Measurements from ENCODE around the gene JPT2. TPM values are rescaled to one million over a fixed set of nuclear protein-coding genes. Genes with fewer than 3 reads are reported as not detected.

The JPT2 gene
- polyA plus RNA-seq, 10 donors: 31.0 to 53.6 (median 40.0) TPM

- no peak for DNase-seq
These were observed 4.5 kb upstream of the JPT2 start for GRCh38 chr16:1673424-1674151.

DNA sequence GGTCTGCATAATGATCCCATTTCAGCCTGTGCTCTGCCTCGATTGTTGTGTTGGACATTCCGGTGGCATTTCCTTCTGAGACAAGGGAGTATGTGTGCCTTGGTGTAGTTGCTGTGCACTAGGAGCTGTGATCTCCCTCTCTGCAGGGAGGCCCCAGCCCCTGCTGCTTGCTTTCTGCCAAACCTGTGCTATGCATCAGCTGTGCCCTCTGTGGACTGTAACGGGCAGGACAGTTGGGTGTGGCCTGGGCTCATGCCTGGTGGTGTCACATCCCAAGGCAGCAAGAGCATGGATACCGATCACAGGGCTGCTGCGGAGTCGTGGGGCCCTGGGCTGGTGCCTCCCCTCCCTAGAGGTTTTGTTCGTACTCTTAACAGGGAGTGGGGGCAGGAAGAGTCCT lies 3.8 kb upstream of the JPT2 start:
- peak in 1 of 3 donors; percentile 4 for DNase-seq

GRCh38 chr16:1674751-1675664 lies 3.1 kb upstream of the JPT2 start:
- peak in 1 of 3 donors; percentile 12 for DNase-seq

DNA sequence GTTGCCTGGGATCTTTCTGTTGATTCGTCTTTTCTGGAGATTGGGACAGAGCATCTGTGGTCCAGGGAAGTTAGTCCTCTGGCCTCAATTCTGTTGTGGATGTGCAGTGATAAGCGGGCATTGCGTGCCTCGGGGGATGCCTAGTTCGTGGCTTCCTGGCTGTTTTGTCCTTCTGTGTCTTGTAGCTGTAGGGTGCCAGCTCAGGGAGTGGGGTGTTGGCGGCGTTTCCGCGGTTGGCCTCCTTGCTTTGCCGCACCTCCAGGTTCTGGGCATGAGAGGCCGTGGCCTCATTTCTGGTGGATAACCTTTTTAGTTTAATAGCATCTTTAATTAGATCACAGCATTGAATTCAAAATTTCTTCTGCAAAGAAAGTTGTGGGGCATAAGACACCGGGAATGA lies 1.4 kb upstream of the JPT2 start:
- no peak for DNase-seq

GRCh38 chr16:1677339-1677738 lies 740 bp upstream of the JPT2 start:
- no peak for DNase-seq

GRCh38 chr16:1678500-1679098 lies 520 bp downstream of the JPT2 start:
- DNase-seq: peak in 1 of 3 donors; percentile 16

DNA sequence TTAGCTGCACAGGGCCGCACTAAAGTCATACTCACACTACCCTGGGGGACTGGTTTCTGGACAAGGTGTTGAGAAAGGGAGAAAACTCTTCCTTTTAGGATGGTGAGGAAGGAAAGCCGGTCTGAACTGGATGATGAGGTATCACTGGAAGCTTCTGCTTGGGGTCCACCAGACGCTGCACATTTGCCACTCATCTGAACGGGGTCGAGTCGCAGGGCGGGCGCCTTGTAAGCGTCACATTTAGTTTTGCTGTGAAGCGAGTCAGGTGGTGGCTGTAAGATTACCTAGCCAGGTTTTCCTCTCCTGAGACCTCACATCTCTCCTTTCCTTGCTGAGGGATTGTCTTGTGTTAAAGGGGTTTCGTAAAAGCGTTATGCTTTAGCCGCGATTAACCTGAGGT lies 2.3 kb downstream of the JPT2 start:
- DNase-seq: no peak

- DNase-seq: no peak
These were observed 3.0 kb downstream of the JPT2 start for GRCh38 chr16:1681032-1681431.

- no peak for DNase-seq
These were observed 9.6 kb downstream of the JPT2 start for GRCh38 chr16:1687427-1688316.

- DNase-seq: no peak
These were observed 10.9 kb downstream of the JPT2 start for GRCh38 chr16:1688807-1689560.

GRCh38 chr16:1689853-1690252 lies 11.8 kb downstream of the JPT2 start:
- no peak for DNase-seq

DNA sequence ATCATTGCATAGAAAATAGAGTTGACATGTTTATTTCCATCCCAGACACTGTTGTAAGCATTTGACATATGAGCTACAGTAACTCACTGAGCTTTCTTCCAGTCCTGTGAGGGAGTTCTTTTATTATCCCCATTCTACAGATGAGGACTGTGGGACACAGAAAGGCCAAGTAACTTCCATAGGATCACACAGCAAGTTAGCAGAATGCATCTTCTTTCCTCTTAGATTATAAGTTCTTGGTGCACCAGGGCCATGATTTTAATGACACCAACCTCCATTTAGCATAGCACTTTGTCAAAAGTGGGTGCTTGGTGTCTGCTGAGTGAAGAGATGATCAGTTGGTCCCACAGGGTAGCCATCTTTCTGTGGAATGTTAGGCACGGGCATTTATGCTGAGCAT lies 12.7 kb downstream of the JPT2 start:
- DNase-seq: no peak

- no peak for DNase-seq
These were observed 13.2 kb downstream of the JPT2 start for GRCh38 chr16:1691276-1691675.

- DNase-seq: no peak
These were observed 13.9 kb downstream of the JPT2 start for GRCh38 chr16:1691956-1692355.

GRCh38 chr16:1696863-1697262 lies 18.8 kb downstream of the JPT2 start:
- no peak for DNase-seq

GRCh38 chr16:1698680-1699079 lies 20.6 kb downstream of the JPT2 start:
- no peak for DNase-seq

DNA sequence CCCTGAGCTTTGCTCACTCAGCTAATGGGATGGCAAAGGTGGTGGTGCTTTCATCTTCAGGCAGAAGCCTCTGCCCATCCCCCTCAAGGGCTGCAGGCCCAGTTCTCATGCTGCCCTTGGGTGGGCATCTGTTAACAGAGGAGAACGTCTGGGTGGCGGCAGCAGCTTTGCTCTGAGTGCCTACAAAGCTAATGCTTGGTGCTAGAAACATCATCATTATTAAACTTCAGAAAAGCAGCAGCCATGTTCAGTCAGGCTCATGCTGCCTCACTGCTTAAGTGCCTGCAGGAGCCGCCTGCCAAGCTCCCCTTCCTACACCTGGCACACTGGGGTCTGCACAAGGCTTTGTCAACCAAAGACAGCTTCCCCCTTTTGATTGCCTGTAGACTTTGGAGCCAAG lies 22.2 kb downstream of the JPT2 start:
- DNase-seq: no peak

- DNase-seq: no peak
These were observed 23.3 kb downstream of the JPT2 start for GRCh38 chr16:1701216-1701878.

DNA sequence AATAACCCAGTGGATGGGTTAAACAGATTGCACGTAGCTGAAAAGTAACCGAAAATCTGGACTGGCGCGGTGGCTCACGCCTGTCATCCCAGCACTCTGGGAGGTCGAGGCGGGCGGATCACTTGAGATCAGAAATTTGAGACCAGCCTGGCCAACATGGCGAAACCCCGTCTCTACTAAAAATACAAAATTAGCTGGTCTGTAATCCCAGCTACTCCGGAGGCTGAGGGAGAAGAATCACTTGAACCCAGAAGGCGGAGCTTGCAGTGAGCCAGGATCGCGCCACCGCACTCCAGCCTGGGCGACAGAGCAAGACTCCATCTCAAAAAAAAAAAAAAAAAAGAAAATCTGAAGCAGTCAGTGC lies 27.2 kb downstream of the JPT2 start:
- peak in 2 of 3 donors; percentile 6 to 38 for DNase-seq

- peak; percentile 92 to 98 (median 97) for DNase-seq
These were observed 27.8 kb downstream of the JPT2 start, which contains the start of gene MAPK8IP3 for GRCh38 chr16:1705688-1706385. Gene MAPK8IP3 (plus strand): TSS chr16:1706195. CDS start chr16:1706340, 145 bp downstream.

All from muscle of back (tissue), 11 donors.